GM23338 (cell line): ENCODE results near the gene TMEM94. TPM values are rescaled to one million over a fixed set of nuclear protein-coding genes. Genes with fewer than 3 reads are reported as not detected.

ENCODE experiments used
- ATAC-seq: fragments of 200-7000 bp; cut with Tn5 transposase; 3 replicates; pipeline ENCODE4 v1.9.1; 2020
- DNase-seq: peaks from one replicate; pipeline ENCODE4 v3.0.0-alpha.2; 2015; ENCODE audit warnings: low spot score
- H2AFZ ChIP-seq: fragments of 200-600 bp; sonication (generic); 2 replicates; pipeline ENCODE4 v1.8.0; 2016; ENCODE audit warnings: antibody characterized with exemption, mild to moderate bottlenecking, moderate library complexity
- H3F3A ChIP-seq: fragments of 200-600 bp; sonication (generic); replicated peaks from 2 replicates; pipeline ENCODE4 v1.8.0; 2017; ENCODE audit warnings: antibody characterized with exemption, mixed run types, low read depth
- H3K27ac ChIP-seq: fragments of 200-600 bp; sonication (generic); 2 replicates; pipeline ENCODE4 v1.6.1; 2016; ENCODE audit warnings: low read depth
- H3K27me3 ChIP-seq: fragments of 200-600 bp; sonication (generic); 2 replicates; pipeline ENCODE4 v1.8.0; 2016; ENCODE audit warnings: mild to moderate bottlenecking, mixed run types, moderate library complexity; ENCODE audit not compliant: insufficient read depth
- H3K36me3 ChIP-seq: fragments of 200-600 bp; sonication (generic); 2 replicates; pipeline ENCODE4 v1.8.0; 2016; ENCODE audit warnings: mild to moderate bottlenecking; ENCODE audit not compliant: insufficient read depth
- H3K4me1 ChIP-seq: fragments of 200-600 bp; sonication (generic); 2 replicates; pipeline ENCODE4 v1.8.0; 2016; ENCODE audit warnings: mild to moderate bottlenecking, moderate library complexity; ENCODE audit not compliant: insufficient read depth
- H3K4me2 ChIP-seq: fragments of 200-600 bp; sonication (generic); 2 replicates; pipeline ENCODE4 v1.7.1; 2017; ENCODE audit warnings: mixed run types
- H3K4me3 ChIP-seq: fragments of 200-600 bp; sonication (generic); 2 replicates; pipeline ENCODE4 v1.6.1; 2016; ENCODE audit warnings: mixed run types
- H3K79me2 ChIP-seq: fragments of 200-600 bp; sonication (generic); replicated peaks from 2 replicates; pipeline ENCODE4 v1.8.0; 2017; ENCODE audit warnings: mild to moderate bottlenecking; ENCODE audit not compliant: insufficient read depth
- H3K9me2 ChIP-seq: fragments of 200-600 bp; sonication (generic); 2 replicates; pipeline ENCODE4 v1.8.0; 2017; ENCODE audit not compliant: insufficient read depth
- H4K20me1 ChIP-seq: fragments of 200-600 bp; sonication (generic); replicated peaks from 2 replicates; pipeline ENCODE4 v1.8.0; 2017; ENCODE audit warnings: mild to moderate bottlenecking; ENCODE audit not compliant: insufficient read depth
- H3K27ac Mint-ChIP-seq: 2 replicates; pipeline ENCODE4 v1.8.0; 2020; ENCODE audit warnings: inconsistent platforms, mild to moderate bottlenecking, moderate library complexity, mixed read lengths
- H3K27me3 Mint-ChIP-seq: 3 replicates; pipeline ENCODE4 v1.8.0; 2022; ENCODE audit warnings: low read depth, mild to moderate bottlenecking, moderate library complexity, mixed read lengths, inconsistent platforms; ENCODE audit not compliant: insufficient read depth, poor library complexity
- H3K36me3 Mint-ChIP-seq: 3 replicates; pipeline ENCODE4 v1.8.0; 2021; ENCODE audit warnings: low read depth, mild to moderate bottlenecking, inconsistent platforms, moderate library complexity, mixed read lengths
- H3K4me1 Mint-ChIP-seq: 3 replicates; pipeline ENCODE4 v1.8.0; 2020; ENCODE audit warnings: mild to moderate bottlenecking, inconsistent platforms, mixed read lengths
- H3K4me3 Mint-ChIP-seq: 3 replicates; pipeline ENCODE4 v1.8.0; 2021; ENCODE audit warnings: moderate library complexity, mild to moderate bottlenecking, inconsistent platforms, mixed read lengths
- H3K9me3 Mint-ChIP-seq: 3 replicates; pipeline ENCODE4 v1.8.0; 2020; ENCODE audit warnings: moderate library complexity, mild to moderate bottlenecking, inconsistent platforms, mixed read lengths
- CREB1 ChIP-seq: fragments of 250-450 bp; sonication (Bioruptor Pico); IDR thresholded peaks from 2 replicates; pipeline ENCODE4 v1.5.0; 2020; ENCODE audit warnings: low read depth, mild to moderate bottlenecking, moderate library complexity
- EZH2 ChIP-seq: fragments of 200-600 bp; sonication (generic); IDR thresholded peaks from one replicate; pipeline ENCODE4 v1.8.0; 2017; ENCODE audit warnings: antibody characterized with exemption, mild to moderate bottlenecking, low read depth; ENCODE audit not compliant: unreplicated experiment
- JUNB ChIP-seq: IDR thresholded peaks from one replicate; pipeline ENCODE4 v1.6.1; 2016; ENCODE audit warnings: antibody characterized with exemption; ENCODE audit not compliant: unreplicated experiment
- NANOG ChIP-seq: IDR thresholded peaks from 2 replicates; pipeline ENCODE4 v1.6.1; 2016; ENCODE audit warnings: antibody characterized with exemption, borderline replicate concordance
- POLR2AphosphoS5 ChIP-seq: IDR thresholded peaks from 2 replicates; pipeline ENCODE4 v1.6.1; 2016; ENCODE audit warnings: antibody characterized with exemption, low read depth
- STAT1 ChIP-seq: IDR thresholded peaks from one replicate; pipeline ENCODE4 v1.6.1; 2016; ENCODE audit warnings: antibody characterized with exemption; ENCODE audit not compliant: unreplicated experiment
- ZNF114 ChIP-seq: fragments of 250-450 bp; sonication (Bioruptor Pico); IDR thresholded peaks from 2 replicates; pipeline ENCODE4 v1.5.0; 2020; ENCODE audit warnings: mild to moderate bottlenecking, moderate library complexity
- ZNF331 ChIP-seq: fragments of 250-450 bp; sonication (Bioruptor Pico); IDR thresholded peaks from 2 replicates; pipeline ENCODE4 v1.5.0; 2020; ENCODE audit warnings: low read depth, mild to moderate bottlenecking, moderate library complexity
- polyA plus RNA-seq: library from polyadenylated mRNA; unstranded; fragments of >200 nt; fragmentation: Nextera tagmentation; extraction: Ambion mirVana; gene quantifications from 2 replicates; pipeline ENCODE4 v1.2.1, GENCODE V29; 2016
- total RNA-seq: library from RNA; depleted of rRNA; stranded (reverse); fragments of >200 nt; shearing (Covaris generic); gene quantifications from 2 replicates; pipeline ENCODE4 v1.2.3, GENCODE V29; 2014
- TF ChIP-seq, protein P1 (sequence below): IDR thresholded peaks from 2 replicates; pipeline ENCODE4 v1.6.1; 2016; ENCODE audit warnings: antibody characterized with exemption
- TF ChIP-seq, protein P2 (sequence below), 2 experiments: fragments of 200-600 bp in 1 of 2; sonication (generic) in 1 of 2; conservative IDR thresholded peaks; 2 replicates each; pipeline versions ENCODE4 v1.5.1 to v1.6.1; 2016 to 2017; ENCODE audit warnings: antibody characterized with exemption in 2 of 2, low read depth in 2 of 2, mild to moderate bottlenecking in 2 of 2, moderate library complexity in 1 of 2

Gene TMEM94
- total and polyA plus RNA-seq, 2 experiments from 2014 or later, result 24.0 to 66.0 TPM

DNA sequence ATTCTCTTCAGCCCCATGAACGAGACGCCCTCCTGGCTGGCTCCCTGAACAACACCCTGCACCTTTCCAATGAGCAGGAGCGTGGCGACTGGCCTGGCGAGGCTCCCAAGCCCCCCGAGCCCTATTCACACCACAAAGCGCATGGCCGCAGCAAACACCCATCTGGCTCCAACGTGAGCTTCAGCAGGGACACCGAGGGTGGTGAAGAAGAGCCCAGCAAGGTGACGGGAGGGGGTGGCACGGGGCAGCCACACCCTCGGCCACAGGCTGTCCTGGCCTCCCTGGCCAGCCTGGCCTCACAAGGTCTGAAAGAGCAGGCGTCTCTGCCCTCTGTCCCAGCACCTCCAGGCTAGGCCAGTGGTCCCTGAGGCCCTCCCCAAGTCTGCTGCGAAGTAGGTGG is 35.2 kb downstream of the TMEM94 start:
- DNase-seq, result no peak
- no peak for ATAC-seq
- no peaks in the 10 kb centered on the region for H4K20me1 ChIP-seq
- no peaks in the 10 kb centered on the region for H3K9me2 ChIP-seq
- no peaks in the 10 kb centered on the region for H3K36me3 Mint-ChIP-seq
- no peaks in the 10 kb centered on the region for H3K9me3 Mint-ChIP-seq
- H3K27ac ChIP-seq, result no peak overlapping the region
- H3K79me2 ChIP-seq, result no peaks in the 10 kb centered on the region
- H3K36me3 ChIP-seq, result no peaks in the 10 kb centered on the region
- H3K4me3 ChIP-seq, result no peak overlapping the region
- peaks cover 6% of the 10 kb centered on the region for H3K27me3 Mint-ChIP-seq
- H3K4me3 Mint-ChIP-seq, result no peak overlapping the region
- no peaks in the 10 kb centered on the region for H3K27me3 ChIP-seq
- no peak for TF ChIP-seq NANOG
- TF ChIP-seq POLR2AphosphoS5, result no peak
- no peak for TF ChIP-seq ZNF331 (CRISPR knock-in tag)
- no peak for TF ChIP-seq CREB1 (CRISPR knock-in tag)
- TF ChIP-seq JUNB, result no peak
- no peak for TF ChIP-seq STAT1
- TF ChIP-seq, protein P1, sequence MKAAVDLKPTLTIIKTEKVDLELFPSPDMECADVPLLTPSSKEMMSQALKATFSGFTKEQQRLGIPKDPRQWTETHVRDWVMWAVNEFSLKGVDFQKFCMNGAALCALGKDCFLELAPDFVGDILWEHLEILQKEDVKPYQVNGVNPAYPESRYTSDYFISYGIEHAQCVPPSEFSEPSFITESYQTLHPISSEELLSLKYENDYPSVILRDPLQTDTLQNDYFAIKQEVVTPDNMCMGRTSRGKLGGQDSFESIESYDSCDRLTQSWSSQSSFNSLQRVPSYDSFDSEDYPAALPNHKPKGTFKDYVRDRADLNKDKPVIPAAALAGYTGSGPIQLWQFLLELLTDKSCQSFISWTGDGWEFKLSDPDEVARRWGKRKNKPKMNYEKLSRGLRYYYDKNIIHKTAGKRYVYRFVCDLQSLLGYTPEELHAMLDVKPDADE, result no peak
- no peak for TF ChIP-seq ZNF114 (CRISPR knock-in tag)
- no peak overlapping the region for H3K4me2 ChIP-seq
- H3K27ac Mint-ChIP-seq, result no peak overlapping the region
- H2AFZ ChIP-seq, result no peak overlapping the region
- peaks cover 9% of the 10 kb centered on the region for H3K4me1 Mint-ChIP-seq
- H3K4me1 ChIP-seq, result no peaks in the 10 kb centered on the region
- H3F3A ChIP-seq, result no peaks in the 10 kb centered on the region

DNA sequence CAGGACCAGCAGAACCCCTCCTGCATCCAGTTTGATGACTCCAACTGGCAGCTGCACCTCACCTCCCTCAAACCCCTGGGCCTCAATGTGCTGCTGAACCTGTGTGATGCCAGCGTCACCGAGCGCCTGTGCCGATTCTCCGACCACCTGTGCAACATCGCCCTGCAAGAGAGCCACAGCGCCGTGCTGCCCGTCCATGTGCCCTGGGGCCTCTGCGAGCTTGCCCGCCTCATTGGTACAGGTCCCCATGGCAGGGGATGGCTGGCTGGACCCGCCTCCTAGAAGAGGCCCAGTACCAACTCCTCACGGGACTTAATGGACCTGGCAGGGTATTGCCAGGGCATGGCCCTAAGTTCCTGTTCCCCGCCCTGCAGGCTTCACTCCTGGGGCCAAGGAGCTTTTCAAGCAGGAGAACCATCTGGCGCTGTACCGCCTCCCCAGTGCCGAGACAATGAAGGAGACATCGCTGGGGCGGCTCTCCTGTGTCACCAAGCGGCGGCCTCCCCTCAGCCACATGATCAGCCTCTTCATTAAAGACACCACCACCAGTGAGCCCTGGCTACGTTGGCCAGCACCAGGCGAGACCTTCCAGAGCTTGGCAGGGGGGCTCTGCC is 36.2 kb downstream of the TMEM94 start:
- no peaks in the 10 kb centered on the region for H3K36me3 ChIP-seq

More for the DNA sequence above, 36.2 kb downstream of the TMEM94 start:
- no peak overlapping the region for H3K4me3 Mint-ChIP-seq
- ATAC-seq (no peak), DNase-seq (no peak)
- peaks cover 2% of the 10 kb centered on the region; the same call in 2 of the 3 replicates for H3K4me1 Mint-ChIP-seq
- H3K9me3 Mint-ChIP-seq, result no peaks in the 10 kb centered on the region
- peaks cover 9% of the 10 kb centered on the region for H3K27me3 Mint-ChIP-seq
- no peaks in the 10 kb centered on the region for H3K79me2 ChIP-seq
- no peaks in the 10 kb centered on the region for H3K27me3 ChIP-seq
- H3K4me2 ChIP-seq, result no peak overlapping the region
- no peak overlapping the region for H3K27ac ChIP-seq
- TF ChIP-seq ZNF114 (CRISPR knock-in tag) (no peak), CREB1 (CRISPR knock-in tag) (no peak), ZNF331 (CRISPR knock-in tag) (no peak), STAT1 (no peak), EZH2 (no peak)
- TF ChIP-seq, protein P2, sequence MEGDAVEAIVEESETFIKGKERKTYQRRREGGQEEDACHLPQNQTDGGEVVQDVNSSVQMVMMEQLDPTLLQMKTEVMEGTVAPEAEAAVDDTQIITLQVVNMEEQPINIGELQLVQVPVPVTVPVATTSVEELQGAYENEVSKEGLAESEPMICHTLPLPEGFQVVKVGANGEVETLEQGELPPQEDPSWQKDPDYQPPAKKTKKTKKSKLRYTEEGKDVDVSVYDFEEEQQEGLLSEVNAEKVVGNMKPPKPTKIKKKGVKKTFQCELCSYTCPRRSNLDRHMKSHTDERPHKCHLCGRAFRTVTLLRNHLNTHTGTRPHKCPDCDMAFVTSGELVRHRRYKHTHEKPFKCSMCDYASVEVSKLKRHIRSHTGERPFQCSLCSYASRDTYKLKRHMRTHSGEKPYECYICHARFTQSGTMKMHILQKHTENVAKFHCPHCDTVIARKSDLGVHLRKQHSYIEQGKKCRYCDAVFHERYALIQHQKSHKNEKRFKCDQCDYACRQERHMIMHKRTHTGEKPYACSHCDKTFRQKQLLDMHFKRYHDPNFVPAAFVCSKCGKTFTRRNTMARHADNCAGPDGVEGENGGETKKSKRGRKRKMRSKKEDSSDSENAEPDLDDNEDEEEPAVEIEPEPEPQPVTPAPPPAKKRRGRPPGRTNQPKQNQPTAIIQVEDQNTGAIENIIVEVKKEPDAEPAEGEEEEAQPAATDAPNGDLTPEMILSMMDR (conservative IDR thresholded peaks at IDR 0.05; ENCODE audit: low read depth in 2 of 2), result no peak
- H3K4me1 ChIP-seq, result no peaks in the 10 kb centered on the region
- H3K9me2 ChIP-seq, result no peaks in the 10 kb centered on the region
- H3K4me3 ChIP-seq, result no peak overlapping the region
- peak overlapping the region; percentile 36; the same call in 1 of the 2 replicates for H3K27ac Mint-ChIP-seq
- no peak overlapping the region for H2AFZ ChIP-seq
- H3F3A ChIP-seq, result no peaks in the 10 kb centered on the region
- peaks cover 3% of the 10 kb centered on the region; the same call in 1 of the 3 replicates for H3K36me3 Mint-ChIP-seq
- H4K20me1 ChIP-seq, result no peaks in the 10 kb centered on the region
